A673 (cell line): ENCODE measurements around the gene NCAPD3. TPM values are rescaled to one million over a fixed set of nuclear protein-coding genes. Genes with fewer than 3 reads are reported as not detected.

Experiments used
- BruUV-seq: library from RNA; stranded (reverse); fragments of 400-500 nt; replicated peaks from 2 replicates; lab custom pipeline; 2021; lab: Mats Ljungman, UMichigan
- CTCF ChIA-PET: fragments of 300-600 bp; sonication (Branson Sonifier 250); formaldehyde crosslinking; loops from one replicate; lab custom pipeline; 2022; ENCODE audit warnings: antibody characterized with exemption; lab: Charles Lee
- POLR2A ChIA-PET: fragments of 300-600 bp; sonication (Branson Sonifier 250); formaldehyde crosslinking; loops from one replicate; lab custom pipeline; 2022; ENCODE audit warnings: antibody characterized with exemption; ENCODE audit not compliant: low non-redundant PET; lab: Charles Lee
- DNase-seq: peaks from one replicate; pipeline ENCODE4 v3.0.0-alpha.2; 2015; ENCODE audit warnings: low spot score
- H3K27ac ChIP-seq: fragments of 200-600 bp; sonication (generic); 2 replicates; pipeline ENCODE4 v1.5.1; 2016; ENCODE audit warnings: mixed run types, low read depth, mild to moderate bottlenecking, mixed read lengths, antibody characterized with exemption, low read length; ENCODE audit not compliant: poor library complexity, severe bottlenecking
- H3K27me3 ChIP-seq: fragments of 200-600 bp; sonication (generic); replicated peaks from 2 replicates; pipeline ENCODE4 v1.6.1; 2017; ENCODE audit warnings: mixed run types, low read depth, mild to moderate bottlenecking, mixed read lengths, antibody characterized with exemption, low read length; ENCODE audit not compliant: insufficient read depth, poor library complexity
- H3K36me3 ChIP-seq: fragments of 200-600 bp; sonication (generic); 2 replicates; pipeline ENCODE4 v1.6.1; 2016; ENCODE audit warnings: mixed run types, mild to moderate bottlenecking, mixed read lengths, antibody characterized with exemption, low read length; ENCODE audit not compliant: insufficient read depth, poor library complexity, severe bottlenecking
- H3K4me1 ChIP-seq: fragments of 200-600 bp; sonication (generic); 2 replicates; pipeline ENCODE4 v1.6.1; 2017; ENCODE audit warnings: mixed run types, mild to moderate bottlenecking, mixed read lengths, antibody characterized with exemption, low read length; ENCODE audit not compliant: insufficient read depth, poor library complexity, severe bottlenecking
- H3K4me3 ChIP-seq: fragments of 200-600 bp; sonication (generic); 2 replicates; pipeline ENCODE4 v1.5.1; 2016; ENCODE audit warnings: low read depth, mixed run types, mild to moderate bottlenecking, mixed read lengths, low read length; ENCODE audit not compliant: poor library complexity, severe bottlenecking
- H3K9me3 ChIP-seq: fragments of 200-600 bp; sonication (generic); 2 replicates; pipeline ENCODE4 v1.6.1; 2016; ENCODE audit warnings: mixed run types, low read depth, mild to moderate bottlenecking, mixed read lengths, antibody characterized with exemption, low read length; ENCODE audit not compliant: poor library complexity, severe bottlenecking
- EZH2 ChIP-seq: fragments of 200-600 bp; sonication (generic); IDR thresholded peaks from 2 replicates; pipeline ENCODE4 v1.6.1; 2017; ENCODE audit warnings: borderline replicate concordance, low read depth, mild to moderate bottlenecking, mixed read lengths, antibody characterized with exemption, low read length; ENCODE audit not compliant: poor library complexity, severe bottlenecking
- intact Hi-C: fragments of 100-400 bp; cut with micrococcal nuclease; formaldehyde crosslinking; loops from one replicate; pipeline ENCODE4 v1.10.0; 2022; ENCODE audit not compliant: unreplicated experiment
- total RNA-seq: library from RNA; stranded (reverse); gene quantifications from 2 replicates; pipeline ENCODE4 v1.2.3, GENCODE V29; 2021
- TF ChIP-seq, protein P1 (sequence below): fragments of 300-800, 200-600 bp; sonication (generic); conservative IDR thresholded peaks from 2 replicates; pipeline ENCODE4 v1.5.1; 2017; ENCODE audit warnings: low read depth, mild to moderate bottlenecking, antibody characterized with exemption, low read length, moderate library complexity, mixed read lengths

The NCAPD3 gene
- total RNA-seq, 1 experiment from 2014 or later: 127 TPM

DNA sequence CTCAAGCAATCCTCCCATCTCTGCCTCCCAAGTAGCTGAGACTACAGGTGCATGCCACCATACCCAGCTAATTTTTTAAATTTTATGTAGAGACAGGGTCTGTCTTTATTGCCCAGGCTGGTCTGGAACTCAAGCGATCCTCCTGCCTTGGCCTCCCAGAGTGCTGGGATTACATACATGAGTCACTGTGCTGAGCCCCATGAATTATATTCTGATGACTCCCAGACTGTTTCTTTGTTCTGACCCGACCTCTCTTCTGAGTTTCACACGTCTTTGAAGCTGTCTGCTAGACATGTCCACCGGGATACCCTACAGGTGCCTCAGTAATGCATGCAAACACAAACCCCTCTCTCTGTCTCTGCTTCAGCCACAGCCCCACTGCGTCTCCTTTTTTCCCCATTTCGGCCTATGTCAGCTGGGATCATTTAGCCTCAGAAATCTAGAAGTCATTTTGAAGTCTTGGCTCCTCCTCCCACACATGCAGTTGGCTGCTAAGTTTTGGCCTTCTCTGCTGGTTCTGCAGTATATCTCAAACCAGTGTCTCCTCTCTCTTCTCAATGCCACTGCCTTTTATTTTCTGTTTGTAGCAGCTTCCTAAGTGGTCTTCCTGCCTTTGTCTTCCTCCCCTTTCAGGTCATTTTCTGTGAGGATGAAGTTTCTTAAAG, 5.5 kb upstream of the NCAPD3 start:
- ChIA-PET CTCF (no interaction called here), POLR2A (no interaction called here)
- Histone ChIP-seq H3K4me1 (no peaks in the 10 kb centered on the region), H3K4me3 (no peak overlapping the region), H3K27ac (no peak overlapping the region), H3K36me3 (no peaks in the 10 kb centered on the region), H3K9me3 (no peaks in the 10 kb centered on the region), H3K27me3 (no peaks in the 10 kb centered on the region)
- BruUV-seq: no TSS peak
- no peak for DNase-seq
- TF ChIP-seq EZH2: no peak
- TF ChIP-seq, protein P1, sequence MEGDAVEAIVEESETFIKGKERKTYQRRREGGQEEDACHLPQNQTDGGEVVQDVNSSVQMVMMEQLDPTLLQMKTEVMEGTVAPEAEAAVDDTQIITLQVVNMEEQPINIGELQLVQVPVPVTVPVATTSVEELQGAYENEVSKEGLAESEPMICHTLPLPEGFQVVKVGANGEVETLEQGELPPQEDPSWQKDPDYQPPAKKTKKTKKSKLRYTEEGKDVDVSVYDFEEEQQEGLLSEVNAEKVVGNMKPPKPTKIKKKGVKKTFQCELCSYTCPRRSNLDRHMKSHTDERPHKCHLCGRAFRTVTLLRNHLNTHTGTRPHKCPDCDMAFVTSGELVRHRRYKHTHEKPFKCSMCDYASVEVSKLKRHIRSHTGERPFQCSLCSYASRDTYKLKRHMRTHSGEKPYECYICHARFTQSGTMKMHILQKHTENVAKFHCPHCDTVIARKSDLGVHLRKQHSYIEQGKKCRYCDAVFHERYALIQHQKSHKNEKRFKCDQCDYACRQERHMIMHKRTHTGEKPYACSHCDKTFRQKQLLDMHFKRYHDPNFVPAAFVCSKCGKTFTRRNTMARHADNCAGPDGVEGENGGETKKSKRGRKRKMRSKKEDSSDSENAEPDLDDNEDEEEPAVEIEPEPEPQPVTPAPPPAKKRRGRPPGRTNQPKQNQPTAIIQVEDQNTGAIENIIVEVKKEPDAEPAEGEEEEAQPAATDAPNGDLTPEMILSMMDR: no peak
- intact Hi-C loops: no loop called here

DNA sequence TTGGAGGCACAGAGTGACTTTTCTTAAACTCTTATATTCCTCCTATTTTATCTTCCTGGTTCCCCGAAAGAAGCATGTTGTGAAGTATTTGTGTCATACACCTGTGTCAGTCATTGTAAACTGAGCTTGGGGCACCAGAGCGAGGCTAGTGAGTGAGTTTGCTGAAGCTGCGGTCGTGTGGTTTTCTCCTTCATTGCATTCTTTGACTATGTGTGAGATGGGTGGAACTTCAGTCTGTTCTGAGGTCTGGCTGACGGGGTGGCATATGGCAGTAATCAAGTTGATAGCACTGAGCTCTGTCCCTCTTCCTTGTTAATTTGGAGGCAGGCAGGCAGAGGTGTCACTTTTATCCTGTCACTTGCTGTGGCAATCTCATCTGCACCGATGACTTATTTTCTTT, 4.9 kb upstream of the NCAPD3 start:
- no peak overlapping the region for H3K27ac ChIP-seq
- H3K4me1 ChIP-seq: no peaks in the 10 kb centered on the region
- no peak overlapping the region for H3K4me3 ChIP-seq
- CTCF ChIA-PET: no interaction called here
- BruUV-seq: no TSS peak
- no peaks in the 10 kb centered on the region for H3K9me3 ChIP-seq
- no peaks in the 10 kb centered on the region for H3K36me3 ChIP-seq
- TF ChIP-seq, protein P1: no peak
- TF ChIP-seq EZH2: no peak
- no peaks in the 10 kb centered on the region for H3K27me3 ChIP-seq
- intact Hi-C loops: no loop called here
- no peak for DNase-seq
- POLR2A ChIA-PET: no interaction called here

DNA sequence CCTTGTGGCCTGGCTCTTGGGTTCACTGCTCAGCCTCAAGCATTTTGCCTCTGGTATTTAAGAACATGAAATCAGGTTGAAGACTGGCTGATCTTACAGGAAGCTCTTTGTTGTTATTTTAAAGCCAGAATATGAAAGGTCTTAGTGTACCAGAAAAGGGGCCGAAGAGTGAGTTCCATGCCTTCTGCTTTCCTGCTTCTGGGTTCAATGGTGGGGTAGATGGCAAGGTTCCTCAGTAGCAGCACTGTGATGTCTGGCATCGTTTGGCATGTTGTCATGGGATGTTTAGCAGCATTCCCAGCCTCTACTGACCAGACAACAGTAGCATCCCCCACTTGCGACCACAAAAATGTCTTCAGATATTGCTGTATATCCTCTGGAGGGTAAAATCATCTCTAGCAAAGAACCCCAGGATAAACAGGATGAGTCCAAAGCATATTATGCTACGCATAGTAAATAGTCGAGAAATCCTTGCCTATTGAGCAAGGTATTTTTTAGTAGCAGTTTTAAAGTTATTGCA, 3.1 kb upstream of the NCAPD3 start:
- Histone ChIP-seq H3K36me3 (no peaks in the 10 kb centered on the region), H3K4me3 (peak overlapping the region; percentile 65), H3K27me3 (no peaks in the 10 kb centered on the region), H3K4me1 (peaks cover 12% of the 10 kb centered on the region), H3K27ac (no peak overlapping the region), H3K9me3 (no peaks in the 10 kb centered on the region)
- no peak for DNase-seq
- TF ChIP-seq, protein P1: no peak
- ChIA-PET POLR2A (no interaction called here), CTCF (no interaction called here)
- TSS peak; percentile 18 for BruUV-seq
- intact Hi-C loops: no loop called here
